HG03571 (cell line): ENCODE data around the gene PPP1R14C.
"Not testable (repeated sequence)": the region's sequence is repeated elsewhere in the genome, so short reads cannot be mapped to it uniquely, and the experiment has no call there.

ENCODE experiments used
- ATAC-seq: cut with Tn5 transposase; IDR thresholded peaks from one replicate; pipeline ENCODE4 v1.9.1; 2021; ENCODE audit not compliant: unreplicated experiment

Gene PPP1R14C

DNA sequence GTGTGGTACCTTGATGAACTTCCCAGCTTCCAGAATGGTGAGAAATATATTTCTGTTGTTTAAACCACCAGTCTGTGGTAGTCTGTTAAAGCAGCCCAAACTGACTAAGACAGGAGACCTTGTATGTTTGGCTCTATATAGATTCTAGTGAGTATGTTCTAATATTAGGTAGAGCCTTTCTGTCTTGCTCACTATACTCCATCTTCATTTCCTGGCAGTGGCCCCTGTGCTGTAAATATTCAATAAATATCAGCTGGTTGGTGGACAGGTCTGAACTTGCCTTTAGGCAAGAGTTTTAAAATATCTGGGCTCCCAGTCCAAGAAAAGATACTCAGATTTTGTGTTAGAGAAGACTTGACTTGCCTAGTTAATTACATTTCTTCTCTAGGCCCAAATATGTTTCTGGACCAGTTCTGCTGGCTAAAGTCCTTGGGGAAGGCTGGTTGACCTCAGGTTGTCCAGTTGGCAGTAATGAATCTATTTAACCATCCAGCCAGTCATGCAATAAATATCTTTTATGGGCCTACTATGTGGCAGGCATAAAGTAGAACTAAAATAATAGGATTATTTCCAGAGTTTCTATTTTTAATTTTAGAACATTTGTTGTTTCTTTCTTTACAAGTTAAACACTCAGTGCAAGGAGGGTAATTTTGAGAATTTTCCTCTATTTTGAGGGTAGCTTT, 22.3 kb downstream of the PPP1R14C start:
- ATAC-seq: no peak

DNA sequence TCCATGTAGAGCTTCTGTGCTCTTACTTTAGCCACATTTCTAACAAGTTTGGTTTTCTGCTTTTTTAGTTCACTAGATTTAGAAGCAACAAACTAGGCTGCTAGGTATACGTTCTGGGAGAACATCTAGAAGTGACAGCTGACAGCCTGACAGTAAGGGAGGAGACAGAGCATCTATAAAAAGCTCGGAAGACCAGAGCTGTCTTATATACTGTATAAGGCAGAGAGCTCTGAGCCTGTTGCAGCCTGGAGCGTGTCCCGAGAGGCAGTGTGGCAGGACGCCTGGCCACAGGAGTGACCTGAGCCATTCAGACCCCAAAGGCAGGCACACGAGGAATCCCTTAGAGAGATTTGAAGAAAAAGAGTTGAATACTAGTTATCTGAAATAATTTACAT, 24.6 kb downstream of the PPP1R14C start:
- ATAC-seq: no peak

DNA sequence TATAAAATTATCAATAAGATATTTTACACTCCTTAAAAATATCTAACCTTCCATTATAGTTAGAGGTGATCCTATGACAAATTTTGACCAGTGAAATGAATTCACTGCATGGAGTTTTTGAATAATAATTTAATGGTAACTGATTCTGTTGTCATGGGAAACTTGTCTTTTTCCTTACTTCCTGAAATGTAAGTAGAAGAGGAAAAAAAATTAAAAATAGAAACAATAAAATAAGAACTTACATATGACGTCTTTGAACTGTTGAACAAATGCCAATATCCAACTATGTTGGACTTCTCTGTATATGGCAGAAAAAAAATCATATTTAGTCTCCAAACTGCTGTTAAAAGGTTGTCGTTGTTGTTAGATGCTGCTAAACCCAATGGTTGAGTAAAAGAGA, 26.3 kb downstream of the PPP1R14C start:
- no peak for ATAC-seq

DNA sequence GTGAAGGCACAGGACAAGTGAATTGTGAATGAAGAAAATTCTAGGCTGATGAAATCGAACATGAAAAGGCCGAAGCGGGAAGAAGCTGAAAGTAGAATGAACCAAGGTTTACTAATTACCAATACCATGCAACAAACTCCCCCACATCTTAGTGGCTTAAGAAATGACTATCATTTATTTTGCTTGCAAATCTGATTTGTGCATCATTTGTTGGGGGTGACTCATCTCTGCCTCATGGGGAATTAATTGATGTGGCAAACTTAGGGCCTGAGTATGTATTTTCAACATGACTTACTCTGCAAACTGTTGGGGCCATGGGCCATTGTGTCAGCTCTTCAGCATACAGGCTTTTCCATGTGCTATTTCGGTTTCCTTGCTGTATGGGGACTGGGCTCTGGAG, 26.8 kb downstream of the PPP1R14C start:
- ATAC-seq: no peak

DNA sequence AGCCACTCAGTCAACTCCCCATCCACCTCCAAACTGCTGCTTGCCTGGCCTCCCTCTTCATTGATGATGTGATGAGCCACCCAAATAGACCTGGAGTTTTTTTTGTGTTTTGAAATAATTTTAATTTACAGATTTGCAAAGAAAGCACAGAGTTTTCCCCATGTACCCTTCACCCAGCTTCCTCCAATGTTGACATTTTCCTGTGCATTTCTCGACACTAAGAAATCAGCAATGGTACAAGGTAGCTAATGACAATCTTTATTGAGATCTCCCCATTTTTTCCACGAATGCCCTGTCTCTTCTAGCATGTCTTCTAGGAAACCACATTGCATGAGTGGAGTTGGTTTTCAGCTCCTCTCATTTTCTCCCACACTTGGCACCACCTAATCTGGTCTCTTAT, 30.1 kb downstream of the PPP1R14C start:
- no peak for ATAC-seq

DNA sequence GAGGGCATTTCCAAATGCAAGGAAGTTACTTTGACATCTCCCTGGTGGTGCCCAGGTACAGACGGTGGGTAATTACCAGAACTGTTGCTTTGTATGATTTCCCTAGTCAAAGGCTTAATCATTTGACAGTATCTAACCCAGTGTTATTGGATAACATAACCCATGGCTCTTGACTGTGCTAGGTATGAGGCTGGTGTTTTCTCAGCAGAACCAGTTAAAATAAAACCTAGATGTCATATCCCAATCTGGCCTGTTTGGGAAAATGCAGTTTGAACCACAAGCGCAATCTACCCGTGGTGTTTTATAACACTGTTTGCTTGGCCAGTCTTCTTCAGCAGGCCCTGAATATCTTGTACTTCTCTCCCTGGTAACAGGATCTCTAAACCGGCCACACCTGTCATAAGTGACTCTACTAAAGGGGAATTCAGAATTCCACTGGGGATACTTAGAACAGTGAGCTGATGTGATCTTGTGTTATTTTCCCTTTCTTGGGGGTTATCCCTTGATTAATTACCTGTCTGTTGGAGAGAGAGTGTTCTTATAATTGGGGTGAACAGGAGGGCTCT, 32.8 kb downstream of the PPP1R14C start:
- no peak for ATAC-seq

DNA sequence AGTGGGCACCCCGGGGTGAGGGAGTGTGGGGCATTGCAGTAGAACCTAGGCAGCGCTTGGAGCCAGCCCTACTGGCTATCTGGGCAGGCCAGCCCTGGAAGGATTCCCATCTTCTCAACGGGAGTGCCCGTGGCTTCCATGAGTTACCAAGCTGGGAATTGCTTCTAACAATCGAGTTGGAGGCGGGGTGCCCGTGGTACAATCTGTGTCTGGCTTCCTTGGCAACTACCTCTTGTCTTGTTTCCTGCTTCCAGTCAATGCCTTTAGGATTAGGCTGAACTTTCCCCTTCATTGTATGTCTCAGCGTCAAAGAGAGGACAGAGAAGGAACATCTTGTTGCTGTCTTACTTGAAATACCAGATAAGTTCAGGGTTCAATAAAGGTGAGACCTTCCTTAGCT, 33.3 kb downstream of the PPP1R14C start:
- ATAC-seq: no peak

DNA sequence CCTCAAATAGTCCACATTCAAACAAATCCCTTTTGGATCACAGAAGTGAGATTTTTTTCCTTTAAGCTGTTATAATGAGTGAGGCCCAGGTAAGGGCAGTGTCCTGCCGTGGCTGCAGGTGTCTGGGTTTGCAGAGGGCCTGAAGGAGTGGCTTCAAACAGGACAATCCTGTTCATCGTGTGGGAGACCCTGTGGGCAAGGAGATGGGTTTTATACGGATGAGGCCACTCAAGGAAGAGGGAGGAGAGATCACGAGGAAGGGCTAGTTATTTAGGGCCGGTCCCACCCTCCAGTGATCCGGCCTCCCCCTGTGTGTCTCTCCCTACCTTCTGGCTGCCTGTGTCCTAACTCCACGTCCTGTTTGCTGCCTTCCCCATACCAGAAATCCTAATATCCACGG, 33.8 kb downstream of the PPP1R14C start:
- no peak for ATAC-seq

DNA sequence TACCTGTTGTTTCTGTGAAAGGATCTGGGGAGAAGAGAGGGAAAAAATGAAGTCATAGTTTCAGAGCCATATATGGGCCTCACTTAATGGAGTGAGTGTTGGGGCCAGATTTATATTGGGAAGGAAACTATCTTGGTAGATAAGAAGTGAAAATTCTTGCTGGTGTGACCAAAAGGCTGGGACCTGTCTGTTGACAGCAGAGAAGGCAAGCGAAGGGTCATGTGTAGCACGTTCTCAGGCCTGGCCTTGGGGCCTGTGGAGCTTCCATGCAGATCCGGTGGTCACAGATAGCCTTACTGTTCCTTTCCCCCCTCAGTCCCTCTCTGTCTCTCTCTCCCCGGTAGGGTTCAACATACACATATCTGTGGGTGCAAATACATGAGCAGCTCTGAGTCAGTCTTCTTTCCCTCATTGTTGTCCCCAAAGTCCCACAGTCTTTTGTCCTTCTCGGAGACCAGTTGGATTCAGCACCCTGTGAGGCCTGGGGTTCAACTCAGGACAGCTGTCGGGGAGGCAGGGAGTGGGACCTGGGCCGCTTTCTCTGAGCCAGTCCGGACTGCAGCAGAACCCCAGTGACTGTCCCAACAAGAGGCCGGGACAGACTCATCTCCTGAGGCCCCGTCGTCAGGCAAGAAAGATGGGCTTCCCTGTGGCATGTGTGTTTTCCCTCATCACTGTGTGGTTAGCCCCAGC, 34.6 kb downstream of the PPP1R14C start:
- ATAC-seq: no peak

DNA sequence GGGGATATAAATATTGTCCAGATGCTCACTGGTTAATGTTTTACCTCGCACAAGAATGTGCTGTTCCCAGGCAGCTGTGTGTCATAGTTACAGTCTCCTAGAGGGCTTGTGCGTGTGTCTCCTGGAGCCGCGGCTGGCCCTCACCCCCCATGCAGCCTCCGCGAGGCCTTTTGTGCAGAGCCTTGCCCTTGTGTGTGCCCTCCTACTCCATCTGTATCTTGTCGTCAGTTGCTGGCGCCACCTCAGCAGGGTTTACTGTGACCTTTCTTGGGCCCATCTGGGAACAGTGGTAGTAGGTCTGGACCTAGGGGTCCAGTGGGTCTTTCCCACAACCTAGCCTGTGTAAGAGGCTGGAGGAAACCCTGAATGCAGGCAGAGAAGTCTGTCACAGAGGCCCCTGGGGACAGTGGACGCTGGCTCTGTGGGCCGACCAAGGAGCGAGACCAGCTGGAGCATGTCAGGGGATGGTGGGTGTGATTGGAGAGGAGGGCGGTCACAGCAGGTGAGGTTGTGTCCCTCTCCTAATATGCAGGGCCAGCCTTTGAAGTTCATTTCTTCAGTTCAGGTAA, 35.2 kb downstream of the PPP1R14C start:
- no peak for ATAC-seq

DNA sequence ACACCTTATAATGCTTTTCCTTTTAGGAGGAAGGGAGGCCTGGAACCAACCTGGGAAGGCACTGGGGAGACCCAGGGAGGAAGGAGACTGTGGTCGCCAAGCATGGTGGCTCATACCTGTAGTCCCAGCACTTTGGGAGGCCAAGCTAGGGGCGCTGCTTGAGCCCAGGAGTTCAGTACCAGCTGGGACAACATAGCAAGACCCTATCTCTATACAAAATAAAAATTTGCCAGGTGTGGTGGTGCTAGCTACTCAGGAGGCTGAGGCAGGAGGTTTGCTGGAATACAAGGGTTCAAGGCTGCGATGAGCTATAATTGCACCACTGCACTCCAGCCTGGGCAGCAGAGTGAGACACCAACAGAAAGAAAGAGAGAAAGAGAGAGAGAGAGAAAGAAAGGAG, 36.2 kb downstream of the PPP1R14C start:
- no peak for ATAC-seq

DNA sequence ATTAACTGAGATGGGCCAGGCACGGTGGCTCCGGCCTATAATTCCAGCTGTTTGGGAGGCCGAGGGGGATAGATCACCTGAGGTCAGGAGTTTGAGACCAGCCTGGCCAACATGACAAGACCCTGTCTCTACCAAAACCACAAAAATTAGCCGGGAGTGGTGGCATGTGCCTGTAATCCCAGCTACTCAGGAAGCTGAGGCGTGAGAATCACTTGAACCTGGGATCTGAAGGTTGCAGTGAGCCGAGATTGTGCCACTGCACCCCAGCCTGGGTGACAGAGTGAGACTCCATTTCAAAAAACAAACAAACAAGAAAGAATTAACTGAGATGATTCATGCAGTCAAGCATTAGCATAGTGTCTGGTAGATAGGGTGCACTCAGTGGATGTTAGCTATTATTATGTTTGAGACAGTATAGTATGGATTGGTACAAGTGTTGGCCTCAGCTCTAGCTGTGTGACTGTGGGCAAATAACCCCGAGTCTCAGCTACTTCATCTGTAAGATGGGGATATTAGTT, 37.1 kb downstream of the PPP1R14C start:
- ATAC-seq: not testable (repeated sequence)

DNA sequence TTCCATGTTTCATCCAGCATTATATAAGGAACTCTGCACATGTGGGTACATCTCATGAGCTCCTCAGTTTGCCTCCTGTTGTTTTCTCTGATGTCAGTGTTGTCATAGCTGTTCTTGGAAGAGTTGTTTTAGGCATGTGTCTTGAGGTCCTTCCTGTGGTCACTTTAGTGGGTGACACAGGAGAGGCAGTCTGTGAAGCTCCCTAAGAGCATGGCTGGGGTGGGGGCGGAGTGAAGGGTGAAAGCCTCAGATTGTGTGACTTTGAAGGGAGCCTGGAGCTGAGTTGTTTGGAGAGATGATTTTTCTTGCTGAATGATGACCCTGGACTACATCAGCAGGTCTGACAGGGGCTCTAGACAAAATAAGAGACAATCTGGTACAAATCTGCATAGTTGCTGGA, 37.7 kb downstream of the PPP1R14C start:
- ATAC-seq: no peak

DNA sequence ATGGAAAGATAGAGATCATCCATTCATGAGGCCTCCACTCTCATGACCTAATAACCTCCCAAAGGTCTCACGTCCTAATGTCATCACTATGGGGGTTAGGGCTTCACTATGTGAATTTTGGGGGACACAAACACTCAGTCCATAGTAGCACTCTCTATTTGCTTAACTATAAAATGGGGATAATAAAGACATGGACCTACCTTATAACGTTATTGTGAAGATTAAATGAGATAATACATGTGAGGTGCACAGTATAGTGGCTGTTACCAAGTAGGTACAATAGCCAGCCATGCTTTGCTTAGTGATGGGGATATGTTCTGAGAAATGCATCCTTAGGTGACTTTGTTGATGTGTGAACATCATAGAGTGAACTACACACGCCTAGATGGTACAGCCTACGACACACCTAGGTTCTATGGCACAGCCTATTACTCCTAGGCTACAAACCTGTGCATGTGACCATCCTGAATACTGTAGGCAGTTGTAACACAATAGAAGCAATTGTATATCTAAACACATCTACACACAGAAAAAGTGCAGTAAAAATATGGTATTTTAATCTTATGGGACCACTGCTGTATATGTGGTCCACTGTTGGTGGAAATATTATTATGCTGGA, 39.7 kb downstream of the PPP1R14C start:
- no peak for ATAC-seq

DNA sequence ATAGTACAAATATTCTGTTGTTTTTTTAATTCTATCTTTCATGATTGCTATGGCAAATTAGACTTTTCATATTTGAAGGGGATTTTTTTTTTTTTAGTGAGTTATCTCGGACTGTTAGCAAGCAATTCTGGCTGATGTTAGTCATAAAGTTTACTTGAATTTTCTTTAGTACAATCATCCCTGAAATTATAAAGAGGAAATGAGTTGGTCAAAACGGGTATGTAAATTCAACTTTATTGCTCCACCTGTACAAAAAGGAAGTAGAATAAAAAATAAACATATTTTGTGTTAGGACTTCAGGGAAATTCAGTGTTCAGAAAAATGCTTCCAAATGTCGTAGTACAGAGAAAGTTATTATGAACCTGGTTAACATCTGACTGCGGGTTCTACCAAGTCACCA, 40.3 kb downstream of the PPP1R14C start:
- no peak for ATAC-seq

DNA sequence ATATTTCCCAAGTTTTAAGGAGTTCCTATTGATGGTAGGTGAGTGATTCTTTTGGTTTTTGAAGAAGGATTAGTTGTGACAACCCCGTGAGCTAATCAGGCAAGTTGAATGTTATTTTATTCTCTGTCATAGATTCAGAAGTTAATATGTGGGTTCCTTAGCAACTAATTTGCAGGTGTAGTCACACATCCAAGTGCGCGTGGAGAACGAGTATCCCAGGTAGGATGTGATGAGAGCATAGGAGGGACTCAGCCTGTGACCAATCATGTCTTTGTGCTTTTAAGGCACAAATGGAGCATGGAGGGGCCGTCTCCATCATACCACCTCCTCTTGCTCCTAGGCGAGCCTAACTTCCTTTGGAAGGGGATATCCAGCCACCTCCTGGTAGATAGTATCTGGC, 41.1 kb downstream of the PPP1R14C start:
- ATAC-seq: no peak

DNA sequence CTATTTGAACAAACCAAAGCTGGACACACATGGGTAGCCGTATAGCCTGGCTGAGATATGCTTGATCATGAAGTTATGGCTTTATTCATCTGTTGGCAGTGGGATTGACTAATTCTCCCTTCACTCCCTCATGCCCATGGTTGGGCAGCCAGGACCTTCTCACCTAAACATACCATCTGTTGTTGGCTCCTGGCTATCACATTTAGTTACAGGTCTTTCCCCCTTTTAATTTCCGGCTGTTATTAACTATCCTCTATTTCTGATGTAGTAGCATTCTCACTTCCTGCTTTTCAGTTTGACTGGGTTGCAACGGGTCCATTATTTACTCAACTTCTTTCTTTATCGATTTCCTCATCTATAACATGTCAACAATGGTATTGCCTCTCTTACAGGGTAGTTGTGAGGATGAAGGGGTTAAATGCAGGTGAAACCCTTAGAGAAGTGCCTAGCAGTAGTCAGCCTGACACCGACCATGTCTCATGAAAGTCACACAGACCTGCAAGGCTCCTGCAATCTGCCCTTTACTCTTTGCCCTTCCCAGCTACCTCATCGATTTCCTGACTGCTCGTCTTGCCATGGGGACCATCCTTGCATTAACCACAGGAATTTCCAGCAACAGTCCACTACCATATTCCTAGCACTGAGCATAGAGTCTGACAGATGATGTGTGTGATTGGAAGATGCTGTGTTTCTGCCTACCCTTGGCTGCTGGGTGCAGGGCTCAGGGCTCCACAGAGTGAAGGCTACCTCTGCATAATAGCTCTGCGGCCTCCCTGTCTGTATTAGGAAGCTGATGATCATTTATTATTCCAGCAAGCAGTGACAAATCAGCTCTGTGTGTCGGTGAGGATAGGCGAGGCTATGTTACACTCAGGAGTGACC, 42.2 kb downstream of the PPP1R14C start:
- no peak for ATAC-seq

DNA sequence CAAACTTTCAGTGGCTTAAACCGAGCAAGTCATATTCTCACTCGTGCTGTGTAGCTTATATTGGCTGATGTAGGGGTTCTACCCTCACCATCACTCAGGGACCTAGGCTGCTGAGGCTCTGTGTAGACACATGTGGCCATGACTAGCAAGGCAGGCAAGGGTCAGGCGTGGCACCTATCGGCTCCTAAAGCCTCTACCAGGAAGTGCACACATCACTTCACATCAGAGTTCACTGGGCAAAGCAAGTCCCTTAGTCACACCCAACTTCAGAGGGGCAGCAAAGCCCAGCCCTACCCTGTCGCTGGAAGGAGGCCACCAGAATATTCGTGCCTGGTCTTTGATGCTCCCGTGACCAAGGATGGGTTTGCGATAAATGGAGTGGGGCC, 42.9 kb downstream of the PPP1R14C start:
- ATAC-seq: no peak

DNA sequence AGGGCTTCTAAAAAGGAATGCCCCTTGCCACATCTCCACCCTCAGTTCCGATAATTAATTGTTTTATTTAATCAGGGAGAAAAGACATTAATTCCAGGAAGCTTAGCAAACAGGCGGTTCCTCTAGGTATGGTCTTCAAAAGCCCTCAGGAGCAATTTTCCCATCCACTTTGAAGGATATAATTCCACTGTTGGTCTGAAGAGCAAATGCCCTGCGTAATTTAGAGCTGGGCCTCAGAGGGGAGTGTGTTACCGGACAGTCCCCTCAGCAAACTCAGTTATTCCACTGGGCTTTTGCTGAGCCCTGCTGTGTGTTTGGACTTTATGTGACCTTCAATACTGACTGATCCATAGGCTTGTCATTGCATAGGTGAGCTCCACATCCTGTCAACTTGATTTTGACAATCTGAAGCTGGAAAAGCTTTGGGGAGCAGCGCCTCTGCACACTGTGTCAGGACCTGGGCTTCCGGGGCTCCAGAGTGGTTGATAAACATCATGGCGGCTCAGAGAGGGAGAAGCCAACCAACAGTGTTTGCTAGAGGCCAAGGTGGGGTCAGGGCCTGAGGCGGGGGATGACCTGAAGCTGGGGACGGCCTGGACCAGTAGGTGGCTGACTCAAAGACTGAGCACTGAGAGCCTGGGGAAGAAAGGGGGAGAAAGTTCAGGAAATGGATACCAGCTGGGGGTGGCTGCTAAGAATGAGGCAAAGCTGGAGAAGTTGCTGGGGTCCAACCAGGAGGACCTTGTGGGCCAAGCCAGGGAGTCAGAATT, 43.5 kb downstream of the PPP1R14C start:
- ATAC-seq: no peak

DNA sequence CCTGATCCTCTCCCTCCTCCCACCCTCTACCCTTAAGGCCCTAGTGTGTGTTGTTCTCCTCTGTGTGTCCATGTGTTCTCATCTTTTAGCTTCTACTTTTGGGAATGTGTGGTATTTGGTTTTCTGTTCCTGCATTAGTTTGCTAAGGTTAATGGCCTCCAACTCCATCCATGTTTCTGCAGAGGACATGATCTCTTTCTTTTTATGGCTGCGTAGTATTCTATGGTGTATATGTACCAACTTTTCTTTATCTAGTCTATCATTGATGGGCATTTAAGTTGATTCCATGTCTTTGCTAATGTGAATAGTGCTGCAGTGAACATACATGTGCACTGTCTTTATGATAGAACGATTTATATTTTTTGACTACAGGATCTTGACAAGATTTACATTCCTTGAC, 44.6 kb downstream of the PPP1R14C start:
- ATAC-seq: not testable (repeated sequence)
